OCI-LY7 (cell line): ENCODE measurements around the gene SAMD8. TPM values are rescaled to one million over a fixed set of nuclear protein-coding genes. Genes with fewer than 3 reads are reported as not detected.

ENCODE experiments used
- BruUV-seq: library from RNA; stranded (reverse); fragments of 400-500 nt; replicated peaks from 2 replicates; lab custom pipeline; 2021; lab: Mats Ljungman, UMichigan
- CTCF ChIA-PET: fragments of 300-600 bp; sonication (Branson Sonifier 250); formaldehyde crosslinking; loops from one replicate; lab custom pipeline; 2022; ENCODE audit warnings: antibody characterized with exemption; ENCODE audit not compliant: unreplicated experiment; lab: Charles Lee
- POLR2A ChIA-PET: fragments of 300-600 bp; sonication (Branson Sonifier 250); formaldehyde crosslinking; loops from one replicate; lab custom pipeline; 2022; ENCODE audit warnings: antibody characterized with exemption; lab: Charles Lee
- DNase-seq: peaks from one replicate; pipeline ENCODE4 v3.0.0-alpha.2; 2015; ENCODE audit warnings: low spot score
- H2AFZ ChIP-seq: fragments of 200-600 bp; sonication (generic), shearing (Covaris generic); 2 replicates; pipeline ENCODE4 v1.6.1; 2014; ENCODE audit warnings: mild to moderate bottlenecking, antibody characterized with exemption, low read length, moderate library complexity
- H3K27ac ChIP-seq: fragments of 200-600 bp; sonication (generic); 2 replicates; pipeline ENCODE4 v1.5.1; 2014; ENCODE audit warnings: mixed run types, low read depth, mild to moderate bottlenecking, moderate library complexity, low read length, inconsistent platforms; ENCODE audit not compliant: poor library complexity, severe bottlenecking
- H3K36me3 ChIP-seq: fragments of 200-600 bp; sonication (generic); 2 replicates; pipeline ENCODE4 v1.6.1; 2014; ENCODE audit warnings: mild to moderate bottlenecking, antibody characterized with exemption, low read length, moderate library complexity, mixed read lengths; ENCODE audit not compliant: insufficient read depth
- H3K4me1 ChIP-seq: fragments of 200-600 bp; sonication (generic); 2 replicates; pipeline ENCODE4 v1.5.1; 2014; ENCODE audit warnings: mild to moderate bottlenecking, low read length; ENCODE audit not compliant: insufficient read depth, poor library complexity, severe bottlenecking
- H3K4me2 ChIP-seq: fragments of 200-600 bp; sonication (generic); 2 replicates; pipeline ENCODE4 v1.6.1; 2014; ENCODE audit warnings: mild to moderate bottlenecking, low read length
- H3K4me3 ChIP-seq: fragments of 200-600 bp; sonication (generic); 2 replicates; pipeline ENCODE4 v1.5.1; 2014; ENCODE audit warnings: mild to moderate bottlenecking, low read depth, low read length; ENCODE audit not compliant: poor library complexity, severe bottlenecking
- H3K79me2 ChIP-seq: fragments of 200-600 bp; sonication (generic); 2 replicates; pipeline ENCODE4 v1.6.1; 2016; ENCODE audit warnings: low read depth, mild to moderate bottlenecking, low read length, moderate library complexity, mixed read lengths; ENCODE audit not compliant: insufficient read depth
- H3K9me2 ChIP-seq: fragments of 200-600 bp; sonication (generic); 2 replicates; pipeline ENCODE4 v1.6.1; 2016; ENCODE audit warnings: mild to moderate bottlenecking, low read length, mixed read lengths; ENCODE audit not compliant: insufficient read depth
- H3K9me3 ChIP-seq: fragments of 200-600 bp; sonication (generic); 2 replicates; pipeline ENCODE4 v1.6.1; 2014; ENCODE audit warnings: mild to moderate bottlenecking, mixed run types, low read length, mixed read lengths
- H4K20me1 ChIP-seq: fragments of 200-600 bp; sonication (generic); 2 replicates; pipeline ENCODE4 v1.6.1; 2014; ENCODE audit warnings: mild to moderate bottlenecking, antibody characterized with exemption, low read length, moderate library complexity, mixed read lengths; ENCODE audit not compliant: insufficient read depth
- CTCF ChIP-seq: fragments of 200-600 bp; sonication (generic); conservative IDR thresholded peaks from 2 replicates; pipeline ENCODE4 v1.5.1; 2014; ENCODE audit warnings: mild to moderate bottlenecking, antibody characterized with exemption, low read length, moderate library complexity, mixed read lengths
- EZH2phosphoT487 ChIP-seq: fragments of 200-600 bp; sonication (generic); IDR thresholded peaks from 2 replicates; pipeline ENCODE4 v1.6.1; 2018; ENCODE audit warnings: low read depth, borderline replicate concordance, mild to moderate bottlenecking, mixed run types, antibody characterized with exemption, low read length, moderate library complexity, mixed read lengths
- intact Hi-C: fragments of 100-400 bp; cut with micrococcal nuclease; formaldehyde crosslinking; loops from one replicate; pipeline ENCODE4 v1.10.0; 2022; ENCODE audit not compliant: unreplicated experiment
- total RNA-seq, 2 experiments: library from RNA; depleted of rRNA in 1 of 2; stranded (reverse); fragments of >200 nt in 1 of 2; shearing (Covaris generic) in 1 of 2; gene quantifications; 2 replicates each; pipeline ENCODE4 v1.2.3, GENCODE V29; 2014 to 2022

SAMD8 gene
- total RNA-seq, 2 experiments from 2014 or later = 8.8 to 16.7 TPM

GRCh38 chr10:75179657-75180177 is 68.3 kb downstream of the SAMD8 start:
- peaks cover 31% of the 10 kb centered on the region; the same call in 1 of the 2 replicates for H3K36me3 ChIP-seq
- no peak overlapping the region for H3K27ac ChIP-seq
- CTCF ChIA-PET = no interaction called here
- no peak overlapping the region for H2AFZ ChIP-seq
- no peaks in the 10 kb centered on the region for H3K79me2 ChIP-seq
- no peak overlapping the region for H3K4me2 ChIP-seq
- intact Hi-C loops = no loop called here
- no peak for DNase-seq
- H4K20me1 ChIP-seq = no peaks in the 10 kb centered on the region
- H3K9me2 ChIP-seq = no peaks in the 10 kb centered on the region
- BruUV-seq = no TSS peak
- no peaks in the 10 kb centered on the region for H3K4me1 ChIP-seq
- TF ChIP-seq CTCF = no peak
- no peak for TF ChIP-seq EZH2phosphoT487
- H3K9me3 ChIP-seq = no peaks in the 10 kb centered on the region
- no peak overlapping the region for H3K4me3 ChIP-seq
- POLR2A ChIA-PET = interaction anchor here (0.6 to 1.1 kb wide), 5 partner anchors 8 to 965 kb away, joined by 3 to 6 read pairs (median 3); no protein-coding TSS in a partner anchor

- TF ChIP-seq CTCF (no peak), EZH2phosphoT487 (no peak)
- Histone ChIP-seq H3K4me2 (no peak overlapping the region), H4K20me1 (no peaks in the 10 kb centered on the region), H3K4me1 (no peaks in the 10 kb centered on the region), H3K79me2 (no peaks in the 10 kb centered on the region), H3K9me3 (no peaks in the 10 kb centered on the region), H3K4me3 (no peak overlapping the region), H3K27ac (no peak overlapping the region), H3K9me2 (no peaks in the 10 kb centered on the region), H3K36me3 (peaks cover 31% of the 10 kb centered on the region; the same call in 1 of the 2 replicates), H2AFZ (no peak overlapping the region)
- ChIA-PET CTCF (no interaction called here), POLR2A (interaction anchor here (0.7 kb wide), 1 partner anchor 14 kb away, joined by 3 read pairs; no protein-coding TSS in a partner anchor)
- intact Hi-C loops = no loop called here
- no TSS peak for BruUV-seq
- no peak for DNase-seq
Measured at GRCh38 chr10:75180592-75180991, 69.1 kb downstream of the SAMD8 start.

- ChIA-PET POLR2A (no interaction called here), CTCF (no interaction called here)
- no peak overlapping the region for H2AFZ ChIP-seq
- no peaks in the 10 kb centered on the region for H3K79me2 ChIP-seq
- no peak overlapping the region for H3K4me2 ChIP-seq
- intact Hi-C loops = no loop called here
- TF ChIP-seq EZH2phosphoT487 (no peak), CTCF (no peak)
- no peak overlapping the region for H3K4me3 ChIP-seq
- H3K36me3 ChIP-seq = peaks cover 27% of the 10 kb centered on the region; the same call in 1 of the 2 replicates
- no peak overlapping the region for H3K27ac ChIP-seq
- H3K9me2 ChIP-seq = no peaks in the 10 kb centered on the region
- no peaks in the 10 kb centered on the region for H3K4me1 ChIP-seq
- no TSS peak for BruUV-seq
- no peaks in the 10 kb centered on the region for H3K9me3 ChIP-seq
- H4K20me1 ChIP-seq = no peaks in the 10 kb centered on the region
- DNase-seq = no peak
Measured at GRCh38 chr10:75181073-75181472, 69.6 kb downstream of the SAMD8 start.
